ENCODE data around the gene PEX7.

- no peak for TF ChIP-seq CTCF (IDR thresholded peaks at IDR 0.05; ENCODE audit: control extremely low read depth in 1 of 3, insufficient read depth in 1 of 3, low read depth in 1 of 3, low read length in 3 of 3)
- TF ChIP-seq RXRA (IDR thresholded peaks at IDR 0.05; ENCODE audit: insufficient read depth, low read depth, low read length) = no peak
- TF ChIP-seq FOSL1 (IDR thresholded peaks at IDR 0.05; ENCODE audit: insufficient read depth, low read depth, low read length) = no peak
- TF ChIP-seq POLR2A (IDR thresholded peaks at IDR 0.05; ENCODE audit: control extremely low read depth in 1 of 2, low read depth in 2 of 2, low read length in 2 of 2) = no peak
- TF ChIP-seq HDAC2 (IDR thresholded peaks at IDR 0.05; ENCODE audit: borderline replicate concordance in 1 of 2, low read depth in 2 of 2, low read length in 2 of 2) = no peak
- TF ChIP-seq EP300 (IDR thresholded peaks at IDR 0.05; ENCODE audit: borderline replicate concordance in 1 of 2, low read depth in 2 of 2, low read length in 2 of 2) = no peak
Observed at GRCh38 chr6:136775548-136775947, 46.8 kb upstream of the PEX7 start.

All from H1 (cell line).